ENCODE results near the gene CDH2.

Gene CDH2

GRCh38 chr18:28086670-28087552, 90.0 kb downstream of the CDH2 start:
- H3K4me2 ChIP-seq (ENCODE audit: low read length), result peak overlapping the region; percentile 38

GRCh38 chr18:28081516-28081915, 95.4 kb downstream of the CDH2 start:
- H3K36me3 ChIP-seq (replicated peaks; ENCODE audit: low read depth, low read length), result no peaks in the 10 kb centered on the region
- H3K4me2 ChIP-seq (ENCODE audit: low read length), result no peak overlapping the region
- peaks cover 47% of the 10 kb centered on the region for H3K4me1 ChIP-seq (ENCODE audit: low read length)
- H2AFZ ChIP-seq (ENCODE audit: low read depth, low read length), result no peak overlapping the region
- H3K79me2 ChIP-seq (ENCODE audit: low read length), result no peaks in the 10 kb centered on the region
- H3K9me3 ChIP-seq (ENCODE audit: insufficient read depth, low read length), result no peaks in the 10 kb centered on the region
- TF ChIP-seq EZH2phosphoT487 (IDR thresholded peaks at IDR 0.05; ENCODE audit: low read depth), result no peak
- TF ChIP-seq, protein P1, sequence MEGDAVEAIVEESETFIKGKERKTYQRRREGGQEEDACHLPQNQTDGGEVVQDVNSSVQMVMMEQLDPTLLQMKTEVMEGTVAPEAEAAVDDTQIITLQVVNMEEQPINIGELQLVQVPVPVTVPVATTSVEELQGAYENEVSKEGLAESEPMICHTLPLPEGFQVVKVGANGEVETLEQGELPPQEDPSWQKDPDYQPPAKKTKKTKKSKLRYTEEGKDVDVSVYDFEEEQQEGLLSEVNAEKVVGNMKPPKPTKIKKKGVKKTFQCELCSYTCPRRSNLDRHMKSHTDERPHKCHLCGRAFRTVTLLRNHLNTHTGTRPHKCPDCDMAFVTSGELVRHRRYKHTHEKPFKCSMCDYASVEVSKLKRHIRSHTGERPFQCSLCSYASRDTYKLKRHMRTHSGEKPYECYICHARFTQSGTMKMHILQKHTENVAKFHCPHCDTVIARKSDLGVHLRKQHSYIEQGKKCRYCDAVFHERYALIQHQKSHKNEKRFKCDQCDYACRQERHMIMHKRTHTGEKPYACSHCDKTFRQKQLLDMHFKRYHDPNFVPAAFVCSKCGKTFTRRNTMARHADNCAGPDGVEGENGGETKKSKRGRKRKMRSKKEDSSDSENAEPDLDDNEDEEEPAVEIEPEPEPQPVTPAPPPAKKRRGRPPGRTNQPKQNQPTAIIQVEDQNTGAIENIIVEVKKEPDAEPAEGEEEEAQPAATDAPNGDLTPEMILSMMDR (IDR thresholded peaks at IDR 0.05; ENCODE audit: low read depth, low read length), result no peak
- H3K27me3 ChIP-seq (ENCODE audit: low read depth, low read length), result no peaks in the 10 kb centered on the region
- H3K9ac ChIP-seq (ENCODE audit: low read length), result 0 out of 2 replicates have a peak overlapping the region, but pooled peaks have one; percentile 20
- H4K20me1 ChIP-seq (ENCODE audit: insufficient read depth, low read length), result no peaks in the 10 kb centered on the region
- peak overlapping the region; percentile 69 for H3K27ac ChIP-seq (ENCODE audit: low read length)
- H3K4me3 ChIP-seq (ENCODE audit: low read length), result no peak overlapping the region

More at GRCh38 chr18:28086670-28087552, 90.0 kb downstream of the CDH2 start:
- Histone ChIP-seq H3K9me3 (ENCODE audit: insufficient read depth, low read length) (no peaks in the 10 kb centered on the region; the same call in 1 of the 2 replicates), H3K27ac (ENCODE audit: low read length) (no peak overlapping the region), H3K4me3 (ENCODE audit: low read length) (no peak overlapping the region), H2AFZ (ENCODE audit: low read depth, low read length) (peak overlapping the region; percentile 70), H3K9ac (ENCODE audit: low read length) (no peak overlapping the region), H3K36me3 (replicated peaks; ENCODE audit: low read depth, low read length) (no peaks in the 10 kb centered on the region), H4K20me1 (ENCODE audit: insufficient read depth, low read length) (no peaks in the 10 kb centered on the region), H3K79me2 (ENCODE audit: low read length) (no peaks in the 10 kb centered on the region), H3K27me3 (ENCODE audit: low read depth, low read length) (no peaks in the 10 kb centered on the region), H3K4me1 (ENCODE audit: low read length) (peaks cover 15% of the 10 kb centered on the region)
- no peak for TF ChIP-seq EZH2phosphoT487 (IDR thresholded peaks at IDR 0.05; ENCODE audit: low read depth)
- TF ChIP-seq, protein P1 (IDR thresholded peaks at IDR 0.05; ENCODE audit: low read depth, low read length), result no peak

DNA sequence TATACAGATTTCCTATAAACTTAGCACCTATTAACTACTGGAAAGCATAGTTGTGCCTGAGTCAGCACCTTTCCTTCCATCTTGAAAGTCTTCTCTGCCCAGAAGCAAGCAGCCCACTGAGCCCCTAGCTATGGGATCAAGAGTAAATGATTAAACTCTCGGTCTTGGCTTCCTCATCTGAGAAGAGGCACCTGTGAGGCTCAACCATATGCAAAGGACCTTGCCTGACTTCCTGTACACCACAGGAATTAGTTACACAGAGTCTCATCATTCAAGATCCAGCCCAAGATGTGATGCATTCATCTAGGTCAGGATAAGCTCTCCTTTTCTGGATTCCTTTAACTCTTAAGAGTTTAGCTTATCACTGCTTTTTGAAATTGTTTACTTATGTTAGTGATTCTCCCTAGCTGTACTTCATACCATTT, 96.0 kb downstream of the CDH2 start:
- no peaks in the 10 kb centered on the region for H4K20me1 ChIP-seq (ENCODE audit: insufficient read depth, low read length)
- peak overlapping the region; percentile 24 for H3K4me3 ChIP-seq (ENCODE audit: low read length)
- H2AFZ ChIP-seq (ENCODE audit: low read depth, low read length), result no peak overlapping the region
- peaks cover 41% of the 10 kb centered on the region for H3K4me1 ChIP-seq (ENCODE audit: low read length)
- no peak for TF ChIP-seq EZH2phosphoT487 (IDR thresholded peaks at IDR 0.05; ENCODE audit: low read depth)
- TF ChIP-seq, protein P1 (IDR thresholded peaks at IDR 0.05; ENCODE audit: low read depth, low read length), result no peak
- peak overlapping the region; percentile 68 for H3K4me2 ChIP-seq (ENCODE audit: low read length)
- H3K27me3 ChIP-seq (ENCODE audit: low read depth, low read length), result no peaks in the 10 kb centered on the region
- peak overlapping the region; percentile 26; the same call in 1 of the 2 replicates for H3K9ac ChIP-seq (ENCODE audit: low read length)
- peak overlapping the region; percentile 69 for H3K27ac ChIP-seq (ENCODE audit: low read length)
- no peaks in the 10 kb centered on the region for H3K9me3 ChIP-seq (ENCODE audit: insufficient read depth, low read length)
- no peaks in the 10 kb centered on the region for H3K36me3 ChIP-seq (replicated peaks; ENCODE audit: low read depth, low read length)
- no peaks in the 10 kb centered on the region for H3K79me2 ChIP-seq (ENCODE audit: low read length)

DNA sequence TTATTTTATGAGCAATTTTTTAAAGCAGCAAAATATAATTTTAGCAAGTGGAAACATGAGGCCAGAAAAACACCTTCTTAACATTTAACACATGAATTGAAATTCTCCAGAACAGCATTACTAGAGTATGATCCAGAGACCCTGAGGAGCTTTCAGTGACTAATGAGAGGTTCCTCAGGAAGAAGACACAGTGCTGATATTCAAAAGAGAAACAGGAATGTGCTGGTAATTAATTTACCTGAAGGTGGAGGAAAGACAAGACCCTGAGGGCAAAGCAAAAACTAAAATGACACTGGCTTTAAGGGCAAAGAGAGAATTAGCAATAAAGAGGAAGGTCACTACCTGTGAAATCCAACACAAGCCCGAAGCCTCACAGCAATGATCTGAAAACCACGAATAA, 97.0 kb downstream of the CDH2 start:
- peaks cover 40% of the 10 kb centered on the region for H3K4me1 ChIP-seq (ENCODE audit: low read length)
- peak overlapping the region; percentile 69 for H3K27ac ChIP-seq (ENCODE audit: low read length)
- no peaks in the 10 kb centered on the region for H4K20me1 ChIP-seq (ENCODE audit: insufficient read depth, low read length)
- H3K9ac ChIP-seq (ENCODE audit: low read length), result peak overlapping the region; percentile 17; the same call in 1 of the 2 replicates
- H3K27me3 ChIP-seq (ENCODE audit: low read depth, low read length), result no peaks in the 10 kb centered on the region
- no peaks in the 10 kb centered on the region for H3K9me3 ChIP-seq (ENCODE audit: insufficient read depth, low read length)
- TF ChIP-seq, protein P1 (IDR thresholded peaks at IDR 0.05; ENCODE audit: low read depth, low read length), result no peak
- no peak for TF ChIP-seq EZH2phosphoT487 (IDR thresholded peaks at IDR 0.05; ENCODE audit: low read depth)
- no peaks in the 10 kb centered on the region for H3K79me2 ChIP-seq (ENCODE audit: low read length)
- peak overlapping the region; percentile 24 for H3K4me3 ChIP-seq (ENCODE audit: low read length)
- H3K36me3 ChIP-seq (replicated peaks; ENCODE audit: low read depth, low read length), result no peaks in the 10 kb centered on the region
- peak overlapping the region; percentile 68 for H3K4me2 ChIP-seq (ENCODE audit: low read length)
- H2AFZ ChIP-seq (ENCODE audit: low read depth, low read length), result no peak overlapping the region
